BJ (cell line): ENCODE data around the gene RBPJ. TPM values are rescaled to one million over a fixed set of nuclear protein-coding genes. Genes with fewer than 3 reads are reported as not detected.

Experiments
- CTCF ChIA-PET: fragments of 350-600 bp; formaldehyde crosslinking; extraction: SDS; loops from one replicate; lab custom pipeline; 2021; ENCODE audit warnings: antibody characterized with exemption, inconsistent platforms; lab: Yijun Ruan, JAX
- POLR2A ChIA-PET: fragments of 300-600 bp; sonication (Branson Sonifier 250); formaldehyde crosslinking; extraction: SDS; loops from one replicate; lab custom pipeline; 2021; ENCODE audit warnings: antibody characterized with exemption; lab: Charles Lee
- DNase-seq: peaks from one replicate; pipeline ENCODE4 v3.0.0-alpha.2; 2011; ENCODE audit warnings: low read depth
- H3K27me3 ChIP-seq: 2 replicates; pipeline ENCODE4 v1.6.0; 2011; ENCODE audit warnings: low read length; ENCODE audit not compliant: control insufficient read depth, insufficient read depth
- H3K36me3 ChIP-seq: 2 replicates; pipeline ENCODE4 v1.5.1; 2011; ENCODE audit warnings: low read length; ENCODE audit not compliant: control insufficient read depth, insufficient read depth
- H3K4me3 ChIP-seq: 2 replicates; pipeline ENCODE4 v1.5.1; 2011; ENCODE audit warnings: low read depth, mild to moderate bottlenecking, control low read depth, low read length
- CTCF ChIP-seq: IDR thresholded peaks from 2 replicates; pipeline ENCODE4 v1.5.1; 2011; ENCODE audit warnings: low read depth, mild to moderate bottlenecking, control low read depth, inconsistent platforms, low read length, moderate library complexity; ENCODE audit not compliant: insufficient read depth
- polyA plus RNA-seq: library from polyadenylated mRNA; depleted of rRNA; stranded (reverse); fragments of >200 nt; gene quantifications from 2 replicates; pipeline ENCODE4 v1.2.3, GENCODE V29; 2011

RBPJ gene
- polyA plus RNA-seq, 1 experiment: 31.6 TPM

- Histone ChIP-seq H3K27me3 (peaks cover 2% of the 10 kb centered on the region; the same call in 1 of the 2 replicates), H3K36me3 (no peaks in the 10 kb centered on the region), H3K4me3 (no peak overlapping the region)
- TF ChIP-seq CTCF: no peak
- POLR2A ChIA-PET: no interaction called here
- CTCF ChIA-PET: interaction anchor here (0.7 kb wide), 1 partner anchor 9 kb away, joined by 3 read pairs; no protein-coding TSS in a partner anchor
- DNase-seq: no peak
Observed at GRCh38 chr4:26468283-26468949, 147.6 kb downstream of the RBPJ start.

DNA sequence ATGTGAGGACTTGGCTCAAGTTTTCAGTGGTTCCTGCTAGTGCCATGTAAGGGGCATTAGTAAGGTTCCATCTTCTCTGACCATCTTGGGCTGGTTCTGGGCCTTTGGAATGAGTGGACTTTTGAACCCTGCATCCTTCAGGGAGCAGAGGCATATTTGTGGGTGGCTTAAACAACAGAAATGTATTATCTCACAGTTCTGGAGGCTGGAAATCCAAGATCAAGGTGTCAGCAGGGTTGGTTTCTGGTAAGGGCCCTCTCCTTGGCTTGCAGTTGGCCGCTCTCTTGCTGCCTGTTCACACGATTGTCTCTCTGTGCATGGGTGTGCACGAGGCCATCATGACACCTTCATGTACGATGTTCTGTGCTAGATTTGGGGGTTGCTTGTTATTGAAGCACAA, 148.2 kb downstream of the RBPJ start:
- Histone ChIP-seq H3K4me3 (no peak overlapping the region), H3K36me3 (no peaks in the 10 kb centered on the region), H3K27me3 (peaks cover 2% of the 10 kb centered on the region; the same call in 1 of the 2 replicates)
- CTCF ChIA-PET: no interaction called here
- POLR2A ChIA-PET: no interaction called here
- no peak for DNase-seq
- no peak for TF ChIP-seq CTCF

DNA sequence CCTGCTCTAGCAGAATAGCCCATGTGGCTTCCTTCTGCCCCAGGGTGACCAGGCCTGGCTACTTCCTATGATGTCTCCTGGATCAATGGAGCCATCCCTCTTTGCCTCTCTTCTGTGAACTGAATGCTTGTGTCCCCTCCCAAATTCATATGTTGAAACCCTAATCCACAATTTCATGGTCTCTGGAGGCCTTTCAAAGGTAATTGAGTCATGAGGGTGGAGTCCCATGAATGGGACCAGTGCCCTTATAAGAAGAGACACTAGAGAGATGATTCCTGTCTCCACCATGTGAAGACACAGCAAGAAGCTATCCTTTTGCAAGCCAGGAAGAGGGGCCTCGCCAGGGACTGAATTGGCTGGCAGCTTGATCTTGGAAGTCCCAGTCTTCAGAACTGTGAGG, 151.1 kb downstream of the RBPJ start:
- ChIA-PET POLR2A (no interaction called here), CTCF (interaction anchor here (1.3 kb wide), 1 partner anchor 10 kb away, joined by 4 read pairs; no protein-coding TSS in a partner anchor)
- H3K4me3 ChIP-seq: no peak overlapping the region
- H3K27me3 ChIP-seq: peaks cover 2% of the 10 kb centered on the region; the same call in 1 of the 2 replicates
- no peak for DNase-seq
- TF ChIP-seq CTCF: no peak
- no peaks in the 10 kb centered on the region for H3K36me3 ChIP-seq

DNA sequence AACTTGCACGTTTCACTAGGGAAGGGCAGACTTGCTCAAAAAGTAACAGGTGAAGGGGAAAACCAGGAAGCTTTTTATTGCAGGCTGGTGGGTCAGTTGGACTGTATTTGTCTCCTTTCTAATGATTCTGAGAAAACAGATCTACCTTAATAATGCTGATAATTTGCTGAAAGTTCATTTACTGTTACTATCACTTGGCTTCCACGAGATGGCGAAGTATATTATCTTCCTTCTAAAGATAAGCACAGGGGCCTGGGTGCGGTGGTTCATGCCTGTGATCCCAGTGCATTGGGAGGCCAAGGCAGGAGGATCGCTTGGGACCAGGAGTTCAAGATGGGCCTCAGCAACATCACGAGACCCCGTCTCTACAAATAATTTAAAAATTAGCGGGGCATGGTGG, 153.1 kb downstream of the RBPJ start:
- POLR2A ChIA-PET: no interaction called here
- no peak overlapping the region for H3K4me3 ChIP-seq
- H3K27me3 ChIP-seq: peaks cover 2% of the 10 kb centered on the region; the same call in 1 of the 2 replicates
- no peaks in the 10 kb centered on the region for H3K36me3 ChIP-seq
- CTCF ChIA-PET: interaction anchor here (1.2 to 1.8 kb wide), 2 partner anchors 10 to 14 kb away, joined by 3 to 5 read pairs; no protein-coding TSS in a partner anchor
- no peak for DNase-seq
- no peak for TF ChIP-seq CTCF

DNA sequence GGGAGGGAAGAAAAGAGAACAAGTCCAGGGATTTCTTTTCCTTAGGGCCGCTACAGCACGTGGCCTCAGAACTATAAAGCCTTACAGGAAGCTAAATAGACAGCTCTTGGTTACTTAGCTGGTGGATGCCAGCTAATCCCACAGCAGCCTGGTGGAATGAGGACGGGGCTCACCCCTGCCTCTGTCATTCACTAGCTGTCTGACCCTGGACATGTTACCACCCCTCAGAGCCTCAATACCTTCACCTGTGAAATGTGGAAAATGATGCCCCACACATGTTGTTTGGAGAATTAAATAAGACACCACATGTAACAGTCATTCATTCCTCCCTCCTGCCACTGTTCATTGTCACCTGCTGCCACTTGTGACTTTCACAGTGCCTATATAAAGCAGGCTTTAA, 153.7 kb downstream of the RBPJ start:
- TF ChIP-seq CTCF: no peak
- POLR2A ChIA-PET: no interaction called here
- Histone ChIP-seq H3K4me3 (no peak overlapping the region), H3K36me3 (no peaks in the 10 kb centered on the region), H3K27me3 (peaks cover 2% of the 10 kb centered on the region; the same call in 1 of the 2 replicates)
- CTCF ChIA-PET: interaction anchor here (1.8 kb wide), 1 partner anchor 15 kb away, joined by 5 read pairs; no protein-coding TSS in a partner anchor
- DNase-seq: no peak
